Activated naive CD4-positive, alpha-beta T cell treated with anti-CD3 and anti-CD28 coated beads, Interleukin-2, amount 10 ng/mL, durations not matched to agents 7 days and 5 days (primary cell): ENCODE measurements around the gene PRKAR1B.
A peak's percentile ranks its signal among the peaks of the same experiment; 100 is the strongest.

Experiments
- CTCF ChIA-PET: fragments of 350-600 bp; sonication (Branson Sonifier 250); formaldehyde crosslinking; loops from one replicate; lab custom pipeline; 2021; ENCODE audit warnings: antibody characterized with exemption; lab: Charles Lee
- DNase-seq: peaks from one replicate; pipeline ENCODE4 v3.0.0-alpha.2; 2020
- H3K27ac Mint-ChIP-seq: one replicate; pipeline ENCODE4 v1.8.0; 2021; ENCODE audit warnings: mild to moderate bottlenecking, moderate library complexity, mixed read lengths
- H3K27me3 Mint-ChIP-seq: one replicate; pipeline ENCODE4 v1.8.0; 2021; ENCODE audit warnings: mild to moderate bottlenecking, mixed read lengths
- H3K36me3 Mint-ChIP-seq: one replicate; pipeline ENCODE4 v1.8.0; 2021; ENCODE audit warnings: mixed read lengths
- H3K4me1 Mint-ChIP-seq: one replicate; pipeline ENCODE4 v1.8.0; 2021; ENCODE audit warnings: mixed read lengths
- H3K4me3 Mint-ChIP-seq: one replicate; pipeline ENCODE4 v1.8.0; 2021; ENCODE audit warnings: mild to moderate bottlenecking, moderate library complexity, mixed read lengths
- H3K9me3 Mint-ChIP-seq: one replicate; pipeline ENCODE4 v1.8.0; 2021; ENCODE audit warnings: mixed read lengths

The PRKAR1B gene

GRCh38 chr7:727104-727805, at the start of gene PRKAR1B:
Gene PRKAR1B (minus strand): TSS chr7:727281. CDS start chr7:711505, 15,776 bp downstream.
- H3K27ac Mint-ChIP-seq, result peak within 1 kb of the TSS; percentile 80
- H3K27me3 Mint-ChIP-seq, result no peaks in the 10 kb centered on the region
- DNase-seq, result peak; percentile 68
- peaks cover 21% of the 10 kb centered on the region for H3K9me3 Mint-ChIP-seq
- H3K4me1 Mint-ChIP-seq, result peaks cover 30% of the 10 kb centered on the region
- CTCF ChIA-PET, result no interaction called here
- peaks cover 39% of the 10 kb centered on the region for H3K36me3 Mint-ChIP-seq
- H3K4me3 Mint-ChIP-seq, result peak within 1 kb of the TSS; percentile 80

DNA sequence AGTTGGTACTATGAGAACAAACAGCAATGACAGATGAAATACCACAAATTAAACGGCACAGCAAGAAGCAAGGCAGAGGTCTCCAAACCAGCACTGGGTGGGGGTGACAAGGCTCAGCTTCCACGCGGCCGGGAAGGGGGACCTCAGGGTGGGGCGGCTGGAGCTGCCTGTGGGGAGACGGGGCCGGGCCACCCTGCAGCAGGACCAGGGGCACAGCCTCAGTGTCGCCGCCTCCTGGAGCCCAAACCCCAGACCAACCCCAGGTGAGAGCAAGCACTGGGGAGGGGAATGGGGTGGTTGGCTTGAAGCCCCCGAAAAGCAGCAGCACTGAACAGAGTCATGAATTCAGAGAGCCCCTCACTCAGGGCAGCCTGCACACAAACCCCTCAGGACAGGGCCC, 49.3 kb upstream of the PRKAR1B start:
- H3K27me3 Mint-ChIP-seq, result no peaks in the 10 kb centered on the region
- H3K9me3 Mint-ChIP-seq, result no peaks in the 10 kb centered on the region
- peaks cover 5% of the 10 kb centered on the region for H3K36me3 Mint-ChIP-seq
- no peak for DNase-seq
- CTCF ChIA-PET, result interaction anchor here (1.0 to 1.7 kb wide), 2 partner anchors 14 to 454 kb away, joined by 3 to 4 read pairs; no protein-coding TSS in a partner anchor
- H3K27ac Mint-ChIP-seq, result no peak overlapping the region
- no peaks in the 10 kb centered on the region for H3K4me1 Mint-ChIP-seq
- H3K4me3 Mint-ChIP-seq, result no peak overlapping the region

DNA sequence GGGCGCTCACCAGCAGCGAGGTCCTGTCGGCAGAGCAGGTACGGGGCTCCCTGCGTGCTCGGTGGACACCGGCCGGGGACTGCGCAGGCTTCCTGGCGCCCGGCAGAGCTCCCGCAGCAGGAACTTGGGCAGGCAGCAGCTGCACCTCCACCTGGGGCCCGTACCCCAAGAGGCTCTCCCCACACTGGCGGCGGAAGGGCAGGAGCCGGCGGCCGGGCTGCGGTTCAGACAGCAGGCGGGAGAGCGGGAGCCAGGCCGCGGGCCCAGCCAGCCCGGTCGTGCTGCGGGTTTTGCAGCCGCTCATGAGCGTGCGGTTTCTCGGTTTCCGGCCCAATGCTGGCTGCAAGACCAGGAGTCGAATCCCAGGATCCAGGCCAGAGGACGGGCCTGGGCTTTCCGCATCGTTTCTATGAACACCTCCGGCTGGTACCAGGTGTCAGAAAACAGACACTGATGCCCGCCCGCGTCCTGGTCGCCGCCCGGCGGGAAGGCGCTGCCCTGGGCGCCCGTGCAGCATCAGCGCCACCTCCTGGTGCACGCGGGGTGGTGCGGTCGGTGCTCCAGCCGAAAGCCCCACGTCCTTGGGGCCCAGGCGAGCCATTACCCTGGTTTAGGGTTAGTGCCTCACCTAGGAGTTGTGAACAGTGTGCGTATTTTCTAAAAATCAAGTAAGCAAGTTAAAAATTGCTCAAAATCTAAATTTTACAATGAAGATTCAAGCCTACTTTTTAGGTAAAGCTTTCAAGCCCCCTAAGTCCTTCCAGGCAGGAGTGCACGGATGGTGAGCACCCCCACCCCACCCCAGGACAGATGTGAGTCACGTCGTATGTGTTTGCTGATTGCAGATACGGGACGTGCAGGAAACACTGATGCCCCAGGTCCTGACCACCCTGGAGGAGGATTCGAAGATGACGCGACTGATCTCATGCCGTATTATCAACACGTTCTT, 47.4 kb upstream of the PRKAR1B start:
- CTCF ChIA-PET, result interaction anchor here (0.7 to 1.2 kb wide), 6 partner anchors 9 to 452 kb away, joined by 3 to 5 read pairs (median 4); no protein-coding TSS in a partner anchor
- Mint-ChIP-seq H3K27ac (no peak overlapping the region), H3K4me1 (no peaks in the 10 kb centered on the region), H3K27me3 (no peaks in the 10 kb centered on the region), H3K36me3 (peaks cover 4% of the 10 kb centered on the region), H3K4me3 (no peak overlapping the region), H3K9me3 (no peaks in the 10 kb centered on the region)
- DNase-seq, result peak; percentile 70

DNA sequence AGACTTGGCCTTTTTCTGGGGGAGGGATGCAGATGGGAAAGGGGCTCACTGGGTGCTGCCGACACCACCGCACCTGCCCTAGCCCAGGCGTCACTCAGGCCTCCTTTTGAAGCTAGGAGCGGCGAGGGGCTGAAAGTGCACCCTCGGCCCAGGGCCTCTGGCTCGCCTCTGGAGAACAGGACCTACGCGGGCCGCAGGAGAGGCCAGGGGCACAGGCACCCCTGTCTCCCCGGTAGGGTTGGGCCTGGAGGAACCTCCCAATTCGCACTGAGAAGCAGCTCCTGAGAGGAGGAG, 46.5 kb upstream of the PRKAR1B start:
- CTCF ChIA-PET, result interaction anchor here (0.7 to 1.0 kb wide), 3 partner anchors 10 to 452 kb away, joined by 3 to 5 read pairs (median 3); no protein-coding TSS in a partner anchor
- Mint-ChIP-seq H3K4me3 (no peak overlapping the region), H3K9me3 (no peaks in the 10 kb centered on the region), H3K36me3 (peaks cover 4% of the 10 kb centered on the region), H3K27me3 (no peaks in the 10 kb centered on the region), H3K27ac (no peak overlapping the region), H3K4me1 (no peaks in the 10 kb centered on the region)
- no peak for DNase-seq

DNA sequence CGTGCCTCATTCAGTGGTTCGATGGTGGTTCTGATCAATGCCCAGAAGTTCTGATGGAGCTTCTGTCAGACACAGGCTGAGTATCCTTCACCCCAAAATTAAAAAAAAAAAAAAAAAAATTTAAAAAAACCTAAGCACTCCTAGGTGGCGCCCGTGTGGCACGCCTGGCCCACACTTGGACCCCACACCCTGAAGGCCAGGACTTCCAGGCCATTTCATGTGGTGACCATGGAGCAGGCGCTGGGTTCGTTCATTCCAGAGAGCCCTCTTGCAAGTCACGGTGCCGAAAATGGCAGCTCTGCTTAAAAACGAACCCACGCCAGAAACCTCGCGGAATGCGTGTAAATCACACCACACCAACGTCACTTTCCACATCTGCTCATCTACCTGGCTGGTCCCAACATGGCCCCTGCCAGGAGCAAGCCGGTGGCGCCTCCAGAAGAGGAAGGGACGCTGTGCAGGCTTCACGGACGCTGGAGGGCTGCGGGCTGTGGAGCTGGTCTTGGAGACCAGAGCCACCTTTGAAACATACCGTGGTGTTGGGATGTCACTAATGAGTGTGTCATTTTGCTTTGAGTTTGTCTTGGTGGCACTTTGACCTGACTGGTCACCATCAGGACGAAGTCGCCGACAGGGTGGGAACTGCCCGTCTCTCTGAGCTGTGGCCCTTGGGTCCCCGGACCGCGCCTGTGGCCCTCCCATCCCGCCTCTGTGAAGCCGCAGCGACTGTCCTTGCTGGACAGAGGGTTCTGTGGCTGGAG, 46.0 kb upstream of the PRKAR1B start:
- H3K4me1 Mint-ChIP-seq, result no peaks in the 10 kb centered on the region
- H3K4me3 Mint-ChIP-seq, result no peak overlapping the region
- H3K36me3 Mint-ChIP-seq, result peaks cover 4% of the 10 kb centered on the region
- H3K9me3 Mint-ChIP-seq, result no peaks in the 10 kb centered on the region
- H3K27ac Mint-ChIP-seq, result no peak overlapping the region
- no peak for DNase-seq
- H3K27me3 Mint-ChIP-seq, result no peaks in the 10 kb centered on the region
- CTCF ChIA-PET, result interaction anchor here (0.7 to 1.0 kb wide), 3 partner anchors 10 to 451 kb away, joined by 3 to 5 read pairs (median 3); no protein-coding TSS in a partner anchor

DNA sequence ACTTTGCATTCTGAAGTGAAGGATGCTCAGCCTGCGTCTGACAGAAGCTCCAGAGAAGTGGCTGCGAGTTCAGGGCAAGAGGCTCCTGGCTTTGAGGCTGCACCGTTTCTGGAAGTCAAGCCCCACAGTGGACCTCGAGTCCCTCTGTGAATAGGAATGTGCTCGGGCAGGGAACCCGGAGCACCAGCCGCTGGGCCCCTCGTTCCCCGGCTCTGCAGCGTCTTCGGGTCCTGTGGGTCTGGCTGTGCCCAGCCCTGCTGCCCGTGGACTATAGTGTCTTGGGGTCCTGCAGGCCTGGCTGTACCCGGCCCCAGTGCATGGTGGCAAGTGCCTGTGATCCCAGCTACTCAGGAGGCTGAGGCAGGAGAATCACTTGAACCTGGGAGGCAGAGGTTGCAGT, 45.3 kb upstream of the PRKAR1B start:
- no peak for DNase-seq
- no peaks in the 10 kb centered on the region for H3K27me3 Mint-ChIP-seq
- no peaks in the 10 kb centered on the region for H3K4me1 Mint-ChIP-seq
- H3K27ac Mint-ChIP-seq, result no peak overlapping the region
- peaks cover 5% of the 10 kb centered on the region for H3K36me3 Mint-ChIP-seq
- H3K4me3 Mint-ChIP-seq, result no peak overlapping the region
- CTCF ChIA-PET, result interaction anchor here (0.7 kb wide), 1 partner anchor 451 kb away, joined by 3 read pairs; no protein-coding TSS in a partner anchor
- no peaks in the 10 kb centered on the region for H3K9me3 Mint-ChIP-seq

DNA sequence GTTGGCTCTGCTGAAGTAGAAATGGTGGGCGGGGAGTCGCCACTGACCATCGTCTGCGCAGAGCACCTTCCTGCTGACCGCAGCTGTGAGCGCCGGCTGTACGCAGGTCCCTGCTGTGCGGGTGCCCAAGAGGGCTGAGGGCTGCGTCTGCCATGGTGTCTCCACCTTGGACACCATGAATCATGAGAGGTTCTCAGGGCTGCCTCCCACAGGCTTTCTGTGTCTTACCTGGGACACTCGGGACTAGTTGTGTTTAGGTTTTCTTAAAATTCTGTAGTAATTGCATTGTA, 44.9 kb upstream of the PRKAR1B start:
- Mint-ChIP-seq H3K27ac (no peak overlapping the region), H3K4me1 (no peaks in the 10 kb centered on the region), H3K36me3 (peaks cover 5% of the 10 kb centered on the region), H3K9me3 (no peaks in the 10 kb centered on the region), H3K27me3 (no peaks in the 10 kb centered on the region), H3K4me3 (no peak overlapping the region)
- DNase-seq, result no peak
- CTCF ChIA-PET, result interaction anchor here (0.7 kb wide), 1 partner anchor 450 kb away, joined by 3 read pairs; no protein-coding TSS in a partner anchor

GRCh38 chr7:771234-772004, 44.3 kb upstream of the PRKAR1B start:
- no peak for DNase-seq
- no peak overlapping the region for H3K27ac Mint-ChIP-seq
- CTCF ChIA-PET, result interaction anchor here (0.7 to 1.1 kb wide), 2 partner anchors 434 to 450 kb away, joined by 3 read pairs; no protein-coding TSS in a partner anchor
- H3K27me3 Mint-ChIP-seq, result no peaks in the 10 kb centered on the region
- H3K9me3 Mint-ChIP-seq, result no peaks in the 10 kb centered on the region
- H3K36me3 Mint-ChIP-seq, result peaks cover 7% of the 10 kb centered on the region
- H3K4me1 Mint-ChIP-seq, result no peaks in the 10 kb centered on the region
- H3K4me3 Mint-ChIP-seq, result no peak overlapping the region

GRCh38 chr7:770741-771166, 43.7 kb upstream of the PRKAR1B start:
- H3K9me3 Mint-ChIP-seq, result no peaks in the 10 kb centered on the region

DNA sequence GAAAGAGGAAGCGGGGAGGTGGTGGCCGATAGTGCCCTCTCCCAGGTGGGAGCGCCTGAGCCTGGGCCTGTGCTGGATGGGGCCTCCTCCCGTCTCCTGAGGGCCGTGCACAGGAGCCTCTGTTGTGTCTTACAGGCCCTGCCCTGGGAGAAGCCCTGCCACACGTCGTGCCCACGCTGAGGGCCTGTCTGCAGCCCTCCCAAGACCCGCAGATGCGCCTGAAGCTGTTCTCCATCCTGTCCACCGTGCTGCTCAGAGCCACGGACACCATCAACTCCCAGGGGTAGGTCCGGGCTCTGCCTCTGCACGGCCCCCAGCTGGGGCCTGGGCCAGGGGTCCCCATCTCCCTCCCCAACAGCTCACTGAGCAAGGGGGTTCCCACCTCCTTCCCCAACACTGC, 43.3 kb upstream of the PRKAR1B start:
- CTCF ChIA-PET, result interaction anchor here (1.1 kb wide), 1 partner anchor 433 kb away, joined by 3 read pairs; no protein-coding TSS in a partner anchor
- H3K4me1 Mint-ChIP-seq, result no peaks in the 10 kb centered on the region
- no peak overlapping the region for H3K4me3 Mint-ChIP-seq

More at GRCh38 chr7:770741-771166, 43.7 kb upstream of the PRKAR1B start:
- no peaks in the 10 kb centered on the region for H3K4me1 Mint-ChIP-seq
- H3K4me3 Mint-ChIP-seq, result no peak overlapping the region
- H3K27me3 Mint-ChIP-seq, result no peaks in the 10 kb centered on the region
- CTCF ChIA-PET, result interaction anchor here (1.1 kb wide), 1 partner anchor 433 kb away, joined by 3 read pairs; no protein-coding TSS in a partner anchor
- peaks cover 8% of the 10 kb centered on the region for H3K36me3 Mint-ChIP-seq
- DNase-seq, result no peak
- no peak overlapping the region for H3K27ac Mint-ChIP-seq

DNA sequence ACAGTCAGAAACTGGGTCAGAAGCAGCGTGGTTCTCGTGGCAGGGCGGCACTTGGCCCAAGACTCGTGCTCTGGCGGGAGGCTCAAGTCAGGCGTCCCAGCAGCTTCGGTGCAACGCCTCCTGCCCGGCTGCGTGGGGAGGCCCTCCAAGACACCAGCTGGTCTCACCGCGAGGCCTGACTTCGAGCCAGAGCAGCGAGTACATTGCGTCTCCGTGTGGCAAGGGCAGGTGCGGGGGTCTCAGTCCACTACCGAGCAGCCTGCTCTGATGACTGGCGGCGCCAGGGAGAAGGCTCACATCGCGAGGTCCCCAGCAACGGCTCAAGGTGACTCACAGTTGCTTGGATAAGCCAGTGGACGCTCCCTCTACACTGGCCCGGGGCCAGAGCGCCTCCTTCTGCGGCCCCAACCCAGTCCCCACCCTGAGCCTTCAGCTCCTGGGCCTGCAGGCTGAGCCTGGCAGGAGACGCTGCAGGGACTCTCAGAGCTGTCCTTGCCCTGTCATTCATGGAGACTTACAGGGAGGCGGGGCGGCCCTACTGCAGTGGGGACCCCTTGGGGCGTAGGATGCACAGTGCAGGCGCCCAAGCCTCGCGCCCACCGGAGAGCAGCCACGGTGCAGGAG, 41.9 kb upstream of the PRKAR1B start:
- DNase-seq, result no peak
- no peak overlapping the region for H3K4me3 Mint-ChIP-seq
- CTCF ChIA-PET, result no interaction called here
- peaks cover 14% of the 10 kb centered on the region for H3K36me3 Mint-ChIP-seq
- H3K27ac Mint-ChIP-seq, result no peak overlapping the region
- no peaks in the 10 kb centered on the region for H3K9me3 Mint-ChIP-seq
- no peaks in the 10 kb centered on the region for H3K4me1 Mint-ChIP-seq
- no peaks in the 10 kb centered on the region for H3K27me3 Mint-ChIP-seq

More for the DNA sequence above, 43.3 kb upstream of the PRKAR1B start:
- H3K27ac Mint-ChIP-seq, result no peak overlapping the region
- DNase-seq, result no peak
- H3K36me3 Mint-ChIP-seq, result peaks cover 9% of the 10 kb centered on the region
- H3K9me3 Mint-ChIP-seq, result no peaks in the 10 kb centered on the region
- H3K27me3 Mint-ChIP-seq, result no peaks in the 10 kb centered on the region

- H3K27ac Mint-ChIP-seq, result no peak overlapping the region
- H3K9me3 Mint-ChIP-seq, result no peaks in the 10 kb centered on the region
- CTCF ChIA-PET, result interaction anchor here (1.1 kb wide), 1 partner anchor 9 kb away, joined by 3 read pairs; no protein-coding TSS in a partner anchor
- H3K27me3 Mint-ChIP-seq, result no peaks in the 10 kb centered on the region
- DNase-seq, result no peak
- no peaks in the 10 kb centered on the region for H3K4me1 Mint-ChIP-seq
- no peak overlapping the region for H3K4me3 Mint-ChIP-seq
- peaks cover 14% of the 10 kb centered on the region for H3K36me3 Mint-ChIP-seq
Observed at GRCh38 chr7:767941-768731, 41.1 kb upstream of the PRKAR1B start.
